Ishikawa (cell line): ENCODE data around the gene IGFBP4.

Experiments
- CEBPB ChIP-seq: IDR thresholded peaks from 2 replicates; pipeline ENCODE4 v1.6.1; 2012
- CREB1 ChIP-seq: IDR thresholded peaks from 2 replicates; pipeline ENCODE4 v1.6.1; 2012; ENCODE audit warnings: low read depth
- EGR1 ChIP-seq: IDR thresholded peaks from 2 replicates; pipeline ENCODE4 v1.6.1; 2012
- EP300 ChIP-seq: IDR thresholded peaks from 2 replicates; pipeline ENCODE4 v1.6.1; 2012; ENCODE audit warnings: borderline replicate concordance
- FOXM1 ChIP-seq: IDR thresholded peaks from 2 replicates; pipeline ENCODE4 v1.6.1; 2012; ENCODE audit warnings: low read depth, borderline replicate concordance
- NFIC ChIP-seq: IDR thresholded peaks from 2 replicates; pipeline ENCODE4 v1.6.1; 2012
- RAD21 ChIP-seq: IDR thresholded peaks from 2 replicates; pipeline ENCODE4 v1.6.1; 2012; ENCODE audit warnings: low read depth
- TAF1 ChIP-seq: IDR thresholded peaks from 2 replicates; pipeline ENCODE4 v1.6.1; 2012; ENCODE audit warnings: low read depth, mild to moderate bottlenecking
- TCF12 ChIP-seq: IDR thresholded peaks from 2 replicates; pipeline ENCODE4 v1.6.1; 2012; ENCODE audit warnings: low read depth
- TEAD4 ChIP-seq: IDR thresholded peaks from 2 replicates; pipeline ENCODE4 v1.6.1; 2012
- YY1 ChIP-seq: IDR thresholded peaks from 2 replicates; pipeline ENCODE4 v1.6.1; 2012; ENCODE audit warnings: low read depth
- ZBTB7A ChIP-seq: IDR thresholded peaks from 2 replicates; pipeline ENCODE4 v1.6.1; 2012; ENCODE audit warnings: low read depth
- TF ChIP-seq, protein P1 (sequence below): IDR thresholded peaks from 2 replicates; pipeline ENCODE4 v1.6.1; 2012
- TF ChIP-seq, protein P2 (sequence below): IDR thresholded peaks from 2 replicates; pipeline ENCODE4 v1.6.1; 2012
- TF ChIP-seq, protein P3 (sequence below): IDR thresholded peaks from 2 replicates; pipeline ENCODE4 v1.6.1; 2012; ENCODE audit warnings: low read depth, mild to moderate bottlenecking

IGFBP4 gene

GRCh38 chr17:40443196-40443987, at the start of gene IGFBP4:
Gene IGFBP4 (plus strand): TSS chr17:40443450. CDS start chr17:40443736, 286 bp downstream.
- no peak for TF ChIP-seq EP300
- TF ChIP-seq, protein P1, sequence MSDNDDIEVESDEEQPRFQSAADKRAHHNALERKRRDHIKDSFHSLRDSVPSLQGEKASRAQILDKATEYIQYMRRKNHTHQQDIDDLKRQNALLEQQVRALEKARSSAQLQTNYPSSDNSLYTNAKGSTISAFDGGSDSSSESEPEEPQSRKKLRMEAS, result peak; percentile 92
- TF ChIP-seq FOXM1, result no peak
- peak; percentile 36; the same call in 1 of the 2 replicates for TF ChIP-seq RAD21
- TF ChIP-seq CEBPB, result peak; percentile 36; the same call in 1 of the 2 replicates
- TF ChIP-seq TEAD4, result 0 out of 2 replicates have a peak, but pooled peaks have one; percentile 5
- TF ChIP-seq YY1, result peak; percentile 27; the same call in 1 of the 2 replicates
- TF ChIP-seq, protein P2, sequence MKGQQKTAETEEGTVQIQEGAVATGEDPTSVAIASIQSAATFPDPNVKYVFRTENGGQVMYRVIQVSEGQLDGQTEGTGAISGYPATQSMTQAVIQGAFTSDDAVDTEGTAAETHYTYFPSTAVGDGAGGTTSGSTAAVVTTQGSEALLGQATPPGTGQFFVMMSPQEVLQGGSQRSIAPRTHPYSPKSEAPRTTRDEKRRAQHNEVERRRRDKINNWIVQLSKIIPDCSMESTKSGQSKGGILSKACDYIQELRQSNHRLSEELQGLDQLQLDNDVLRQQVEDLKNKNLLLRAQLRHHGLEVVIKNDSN, result no peak
- peak; percentile 56 for TF ChIP-seq NFIC

DNA sequence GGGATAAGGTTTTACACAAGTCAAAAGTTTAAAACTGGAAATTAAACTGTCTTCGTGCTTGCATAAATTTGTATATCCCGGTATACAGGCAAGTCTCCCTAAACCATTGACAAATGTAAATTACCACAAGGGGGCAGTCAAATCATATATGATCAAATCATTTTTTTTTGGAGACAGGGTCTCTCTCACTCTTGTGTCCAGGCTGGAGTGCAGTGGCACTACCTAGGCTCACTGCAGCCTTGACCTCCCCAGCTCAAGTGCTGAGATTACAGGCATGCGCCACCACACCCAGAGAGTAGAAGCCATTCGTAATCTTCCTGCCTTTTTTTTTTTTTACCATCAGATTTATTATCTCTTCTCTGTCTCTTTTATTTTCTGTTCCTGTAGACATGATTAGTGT, 44.1 kb upstream of the IGFBP4 start:
- TF ChIP-seq EGR1 (no peak), FOXM1 (no peak), RAD21 (peak; percentile 29; the same call in 1 of the 2 replicates), EP300 (no peak)
- TF ChIP-seq, protein P1, result no peak

DNA sequence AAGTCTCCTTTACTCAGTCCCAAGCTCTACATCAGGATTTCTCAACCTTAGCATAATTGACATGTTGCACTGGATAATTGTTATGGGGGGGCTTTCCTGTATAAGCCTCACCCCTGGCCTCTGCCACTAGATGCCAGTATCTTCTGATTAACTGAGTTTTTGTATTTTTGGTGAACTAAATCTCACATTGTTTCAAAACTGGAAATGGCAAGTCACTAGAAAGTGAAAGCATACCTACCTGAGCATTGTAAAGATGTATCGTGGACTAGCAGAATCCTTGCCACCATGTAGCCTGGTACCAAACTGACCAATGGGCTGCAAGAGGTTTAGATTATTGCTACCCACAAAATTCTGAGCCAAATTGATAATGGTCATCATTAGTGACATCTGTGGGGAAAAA, 40.6 kb upstream of the IGFBP4 start:
- TF ChIP-seq, protein P1, result no peak

- no peak for TF ChIP-seq CEBPB
- no peak for TF ChIP-seq RAD21
- no peak for TF ChIP-seq ZBTB7A
- TF ChIP-seq EP300, result no peak
- no peak for TF ChIP-seq NFIC
- no peak for TF ChIP-seq YY1
- TF ChIP-seq CREB1, result no peak
- no peak for TF ChIP-seq TCF12
- no peak for TF ChIP-seq EGR1
- TF ChIP-seq TAF1, result no peak
- TF ChIP-seq TEAD4, result no peak
- no peak for TF ChIP-seq FOXM1
- TF ChIP-seq, protein P3, sequence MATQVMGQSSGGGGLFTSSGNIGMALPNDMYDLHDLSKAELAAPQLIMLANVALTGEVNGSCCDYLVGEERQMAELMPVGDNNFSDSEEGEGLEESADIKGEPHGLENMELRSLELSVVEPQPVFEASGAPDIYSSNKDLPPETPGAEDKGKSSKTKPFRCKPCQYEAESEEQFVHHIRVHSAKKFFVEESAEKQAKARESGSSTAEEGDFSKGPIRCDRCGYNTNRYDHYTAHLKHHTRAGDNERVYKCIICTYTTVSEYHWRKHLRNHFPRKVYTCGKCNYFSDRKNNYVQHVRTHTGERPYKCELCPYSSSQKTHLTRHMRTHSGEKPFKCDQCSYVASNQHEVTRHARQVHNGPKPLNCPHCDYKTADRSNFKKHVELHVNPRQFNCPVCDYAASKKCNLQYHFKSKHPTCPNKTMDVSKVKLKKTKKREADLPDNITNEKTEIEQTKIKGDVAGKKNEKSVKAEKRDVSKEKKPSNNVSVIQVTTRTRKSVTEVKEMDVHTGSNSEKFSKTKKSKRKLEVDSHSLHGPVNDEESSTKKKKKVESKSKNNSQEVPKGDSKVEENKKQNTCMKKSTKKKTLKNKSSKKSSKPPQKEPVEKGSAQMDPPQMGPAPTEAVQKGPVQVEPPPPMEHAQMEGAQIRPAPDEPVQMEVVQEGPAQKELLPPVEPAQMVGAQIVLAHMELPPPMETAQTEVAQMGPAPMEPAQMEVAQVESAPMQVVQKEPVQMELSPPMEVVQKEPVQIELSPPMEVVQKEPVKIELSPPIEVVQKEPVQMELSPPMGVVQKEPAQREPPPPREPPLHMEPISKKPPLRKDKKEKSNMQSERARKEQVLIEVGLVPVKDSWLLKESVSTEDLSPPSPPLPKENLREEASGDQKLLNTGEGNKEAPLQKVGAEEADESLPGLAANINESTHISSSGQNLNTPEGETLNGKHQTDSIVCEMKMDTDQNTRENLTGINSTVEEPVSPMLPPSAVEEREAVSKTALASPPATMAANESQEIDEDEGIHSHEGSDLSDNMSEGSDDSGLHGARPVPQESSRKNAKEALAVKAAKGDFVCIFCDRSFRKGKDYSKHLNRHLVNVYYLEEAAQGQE, result no peak
- TF ChIP-seq, protein P1, result no peak
- TF ChIP-seq, protein P2, result no peak
Measured at GRCh38 chr17:40404003-40404402, 39.2 kb upstream of the IGFBP4 start.

DNA sequence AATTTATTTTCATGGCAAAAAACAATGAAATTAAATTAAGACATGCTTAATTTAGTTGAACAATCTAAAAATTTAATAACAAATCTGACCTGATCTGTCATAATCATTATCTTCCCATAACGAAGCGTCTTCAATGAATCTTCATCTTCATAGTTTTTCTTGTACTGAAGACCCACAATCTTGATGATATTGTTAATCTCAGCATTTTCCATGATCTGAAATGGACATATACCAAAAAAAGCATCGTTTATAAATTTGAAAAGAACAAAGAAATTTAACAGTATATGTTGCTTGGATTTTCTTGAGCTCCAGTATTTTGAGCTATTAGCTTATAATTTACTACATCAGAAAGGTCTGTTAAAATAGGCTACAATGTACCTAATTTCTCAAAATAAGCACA, 35.8 kb upstream of the IGFBP4 start:
- TF ChIP-seq, protein P2, result no peak
- TF ChIP-seq YY1 (no peak), RAD21 (no peak), TEAD4 (no peak), FOXM1 (no peak), EP300 (no peak), TCF12 (no peak), EGR1 (no peak)
- TF ChIP-seq, protein P3, result no peak
